NOMO-1 treated with DMSO at 0.1 percent for 48 hours (cell line): ENCODE measurements around the gene OR2G6.
"Not testable (repeated sequence)": the region's sequence is repeated elsewhere in the genome, so short reads cannot be mapped to it uniquely, and the experiment has no call there.

Source experiments
- DNase-seq: peaks from one replicate; lab custom pipeline; 2025; ENCODE audit not compliant: unreplicated experiment; lab: John Stamatoyannopoulos, UW

OR2G6 gene

DNA sequence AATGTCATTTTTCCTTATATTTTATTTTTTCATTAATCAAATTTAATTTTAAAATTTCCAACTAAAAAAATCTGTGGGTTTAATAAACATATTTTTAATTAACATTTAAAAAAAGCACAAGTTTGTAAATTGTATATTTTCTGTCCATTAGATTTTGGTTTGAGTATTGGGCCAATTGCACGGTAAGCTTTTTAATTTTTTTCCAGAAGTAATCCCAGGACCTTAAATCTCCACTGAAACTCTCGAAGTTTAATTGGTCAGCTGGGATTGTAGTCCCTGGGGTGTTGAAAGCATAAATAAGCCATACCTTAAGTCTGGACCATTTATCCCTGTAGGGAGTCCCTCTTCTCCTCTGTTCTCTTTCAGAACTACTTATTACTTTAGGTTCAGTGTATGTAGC lies at the start of gene OR2G6:
Gene OR2G6 (plus strand): TSS at position 301 of the 400 bp plus-strand sequence. CDS start 13,574 bp downstream, outside the sequence.
- DNase-seq: not testable (repeated sequence)

DNA sequence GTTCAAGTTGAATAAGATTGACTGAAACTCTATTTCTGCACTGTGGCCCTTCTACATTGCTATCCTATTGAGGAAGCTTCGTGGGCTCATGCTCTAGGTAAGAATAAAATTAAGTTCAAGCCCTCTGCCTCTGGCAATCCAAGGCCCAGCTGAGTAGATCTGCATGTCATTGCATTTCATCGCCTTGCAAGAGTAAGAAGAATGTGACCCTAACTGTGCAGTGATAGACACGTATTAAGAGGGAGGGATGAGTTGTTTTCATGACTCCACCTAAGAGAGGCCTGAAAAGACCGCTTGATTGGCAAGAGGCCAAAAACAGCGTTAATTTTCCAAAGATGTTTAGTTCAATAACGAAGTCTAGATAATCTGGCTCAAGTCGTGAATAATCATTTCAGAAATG lies 48.8 kb upstream of the OR2G6 start:
- DNase-seq: not testable (repeated sequence)

DNA sequence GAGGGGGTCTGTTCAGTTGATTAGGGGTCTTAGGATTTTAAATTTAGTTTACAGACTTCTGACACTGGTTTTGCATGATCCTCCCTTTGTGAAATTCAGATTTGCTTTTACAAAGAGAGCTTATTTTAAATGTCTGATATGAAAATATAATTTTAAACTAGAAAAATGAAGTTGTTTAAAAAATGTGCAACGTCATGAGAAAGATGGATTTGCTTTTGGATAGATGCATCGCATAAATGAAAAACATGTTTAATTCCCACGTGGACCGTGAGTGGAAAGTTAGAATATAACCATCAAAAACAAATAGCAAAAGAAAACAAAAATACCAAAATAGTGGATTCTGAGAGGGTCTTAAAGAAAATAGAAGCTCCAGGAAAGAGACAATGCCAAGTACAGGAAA lies 36.7 kb upstream of the OR2G6 start:
- DNase-seq: no peak

DNA sequence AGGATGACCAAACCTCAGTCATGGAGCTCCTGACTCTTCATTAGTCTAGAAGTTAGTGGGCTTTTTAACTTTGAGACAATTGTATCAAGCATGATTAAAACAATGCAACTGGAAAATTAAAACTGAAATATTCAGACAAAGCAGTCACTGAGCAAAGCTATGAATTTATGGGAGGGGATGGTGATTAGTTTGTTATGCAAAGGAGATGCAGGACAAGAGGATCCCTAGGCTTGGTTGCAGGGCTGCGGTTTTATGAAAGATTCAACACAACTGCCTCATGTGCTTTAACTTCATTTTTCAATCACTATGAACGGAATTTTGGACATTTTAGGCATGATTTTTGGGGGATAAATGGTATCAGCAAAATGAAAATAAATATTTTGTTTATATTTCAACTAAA lies 35.8 kb upstream of the OR2G6 start:
- DNase-seq: not testable (repeated sequence)

DNA sequence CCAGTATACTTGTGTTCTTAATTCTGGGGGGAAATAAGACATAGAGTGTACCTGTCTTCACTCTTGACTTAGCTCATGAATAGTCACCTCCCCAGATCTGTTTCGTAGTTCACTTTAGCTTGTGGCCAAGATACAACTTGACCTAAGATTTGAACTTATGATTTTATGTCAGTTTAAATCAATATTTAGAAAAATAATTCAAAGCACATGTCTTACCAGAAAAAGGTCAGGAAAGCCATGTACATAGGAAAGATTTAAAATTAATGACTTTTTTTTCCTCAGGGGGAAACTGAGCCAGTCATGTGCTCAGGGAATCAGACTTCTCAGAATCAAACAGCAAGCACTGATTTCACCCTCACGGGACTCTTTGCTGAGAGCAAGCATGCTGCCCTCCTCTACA lies 34.8 kb upstream of the OR2G6 start, which contains the start of gene OR2T3:
Gene OR2T3 (plus strand): TSS at position 301 of the 400 bp plus-strand sequence. CDS start 0 bp downstream, at position 301.
- DNase-seq: not testable (repeated sequence)

DNA sequence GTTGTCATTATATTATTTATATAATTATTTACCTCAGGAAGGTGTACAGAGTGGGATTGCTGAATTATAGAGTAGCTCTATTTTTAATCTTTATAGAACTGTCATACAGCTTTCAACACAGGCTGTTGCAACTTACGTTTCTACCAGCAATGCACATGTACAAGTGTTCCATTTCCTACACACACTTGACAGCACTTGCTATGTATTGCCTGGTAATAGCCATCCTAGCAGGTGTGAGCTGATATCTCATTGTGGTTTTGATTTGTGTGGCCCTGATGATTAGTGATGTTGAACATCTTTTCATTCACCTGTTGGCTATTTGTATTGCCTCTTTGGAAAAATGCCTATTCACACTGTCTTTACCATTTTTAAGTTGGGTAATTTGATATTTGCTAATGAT lies 32.2 kb upstream of the OR2G6 start:
- not testable (repeated sequence) for DNase-seq

DNA sequence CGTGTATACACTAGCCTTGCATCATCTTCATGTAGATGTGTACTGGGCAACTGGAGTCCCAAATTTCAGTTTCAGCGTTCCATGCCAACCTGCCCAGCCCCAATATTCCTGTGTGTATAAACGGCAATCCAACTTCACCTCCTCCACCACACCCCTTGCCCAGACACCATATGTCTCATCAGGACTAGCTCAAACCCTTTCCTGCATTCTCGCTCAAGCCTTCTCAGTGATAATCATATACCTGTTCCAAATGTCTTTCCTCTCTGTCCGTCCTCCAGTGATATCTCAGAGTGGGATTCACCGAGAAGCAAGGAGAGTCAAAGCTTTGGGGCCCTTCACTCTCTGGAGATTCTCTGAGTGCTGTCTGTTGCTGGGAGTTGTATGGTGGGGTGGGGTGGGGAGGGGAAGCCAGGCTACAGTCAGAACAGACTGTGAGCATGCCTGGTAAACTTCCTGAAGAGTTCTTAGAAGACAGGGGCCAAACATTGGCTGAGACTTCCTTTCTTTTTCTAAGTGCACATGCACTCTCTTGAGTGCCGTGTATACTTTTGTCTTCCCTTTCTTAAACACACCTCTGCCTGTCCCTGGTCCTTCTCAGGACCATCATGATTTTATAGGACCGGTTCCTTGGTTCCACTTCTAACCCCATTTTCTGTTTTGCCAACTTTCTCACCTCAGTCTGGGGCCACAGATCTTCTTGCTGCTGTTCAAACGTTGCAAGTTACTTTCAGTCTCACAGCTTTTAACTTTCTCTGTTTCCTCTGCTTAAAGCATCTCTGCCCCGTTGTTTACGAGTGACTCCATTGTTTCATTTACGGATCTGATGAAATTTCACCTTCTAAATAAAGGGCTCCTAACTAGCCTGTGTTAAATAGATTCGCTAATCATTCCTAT lies 25.9 kb upstream of the OR2G6 start:
- not testable (repeated sequence) for DNase-seq

DNA sequence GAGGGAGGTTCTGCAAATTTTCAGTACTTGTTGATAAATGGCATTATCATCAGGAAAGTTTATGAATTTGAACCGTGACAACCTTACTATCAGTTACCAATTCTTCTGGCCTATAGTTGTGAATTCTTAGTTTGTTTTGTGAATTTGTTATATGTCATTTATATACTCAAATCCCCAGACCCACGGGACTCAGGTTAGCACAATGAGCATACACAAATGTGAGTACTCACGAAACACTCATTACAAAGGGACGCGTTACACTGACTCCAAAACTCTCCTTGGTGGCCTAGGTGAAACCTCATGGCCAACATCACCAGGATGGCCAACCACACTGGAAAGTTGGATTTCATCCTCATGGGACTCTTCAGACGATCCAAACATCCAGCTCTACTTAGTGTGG lies 19.6 kb upstream of the OR2G6 start, which contains the start of gene OR2T5:
Gene OR2T5 (plus strand): TSS at position 301 of the 400 bp plus-strand sequence. CDS start 0 bp downstream, at position 301.
- DNase-seq: not testable (repeated sequence)

DNA sequence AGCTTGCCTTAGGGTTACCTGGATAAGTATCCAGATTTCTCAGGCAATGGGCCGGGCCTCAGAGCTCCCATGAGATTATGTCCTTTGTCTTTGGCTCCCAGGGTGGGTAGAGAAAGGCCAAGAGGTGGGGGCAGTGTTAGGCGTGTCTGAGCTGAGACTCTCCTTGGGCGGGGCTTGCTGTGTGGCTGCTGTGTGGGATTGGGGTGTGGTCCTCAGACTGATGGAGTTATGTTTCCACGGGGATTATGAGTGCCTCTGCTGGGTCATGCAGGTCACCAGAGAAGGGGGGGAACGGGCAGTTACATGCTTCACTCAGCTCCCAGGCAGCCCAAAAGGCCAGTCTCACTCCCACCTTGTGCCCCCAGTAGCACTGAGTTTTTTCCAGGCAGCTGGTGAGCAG lies 11.2 kb upstream of the OR2G6 start:
- not testable (repeated sequence) for DNase-seq

DNA sequence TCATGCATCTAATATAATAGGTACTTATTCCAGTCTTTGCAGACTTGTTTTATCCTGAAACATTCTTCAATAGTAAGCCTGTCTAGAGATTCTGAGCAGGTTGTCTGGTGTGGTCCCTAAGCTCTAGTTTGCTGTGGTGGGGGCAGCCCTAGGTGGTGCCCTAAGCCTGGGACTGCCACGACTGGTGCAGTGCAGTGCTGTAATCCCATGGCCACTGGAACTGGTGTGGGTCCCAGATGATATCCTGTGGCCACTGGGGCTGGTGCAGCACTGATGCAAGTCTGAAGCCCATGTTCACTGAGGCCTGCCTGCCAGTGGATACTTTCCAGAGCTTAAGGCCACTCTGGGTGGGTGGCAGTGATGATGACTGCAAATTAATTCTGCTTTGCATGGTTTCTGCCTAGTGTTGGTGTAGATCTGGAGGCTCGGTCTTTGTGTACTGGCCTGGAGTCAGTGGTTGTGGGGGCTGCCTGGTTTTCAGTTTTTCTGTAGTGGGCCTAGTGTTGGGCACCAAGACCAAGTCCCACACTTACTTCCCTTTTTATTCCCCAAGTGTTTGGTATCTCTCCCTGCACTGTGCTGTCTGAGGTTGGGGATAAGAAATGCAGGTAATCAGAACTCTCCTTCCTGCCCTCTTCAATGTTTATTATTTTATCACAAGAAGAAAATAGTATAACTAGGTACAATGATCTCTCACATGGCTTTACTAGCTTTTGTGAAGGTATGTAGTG lies 7.4 kb upstream of the OR2G6 start:
- not testable (repeated sequence) for DNase-seq

DNA sequence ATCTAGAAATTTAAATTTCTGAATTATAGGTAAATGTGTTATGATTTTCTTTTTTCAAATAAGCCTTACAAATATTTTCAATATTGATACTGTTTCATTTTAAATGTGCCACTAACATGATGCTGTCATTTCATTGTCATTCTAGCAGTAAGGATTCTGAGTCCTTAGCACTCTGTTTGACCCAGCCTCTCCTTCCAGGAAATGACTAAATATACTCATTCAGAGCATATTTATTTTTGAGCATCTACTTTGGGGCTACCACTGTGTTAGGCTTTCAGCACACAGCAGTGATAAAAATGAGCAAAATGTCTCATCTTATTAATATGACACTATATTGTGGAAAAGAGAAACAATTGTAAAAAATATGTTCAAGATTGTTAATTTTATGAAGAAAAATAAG lies 2.3 kb downstream of the OR2G6 start:
- DNase-seq: not testable (repeated sequence)

DNA sequence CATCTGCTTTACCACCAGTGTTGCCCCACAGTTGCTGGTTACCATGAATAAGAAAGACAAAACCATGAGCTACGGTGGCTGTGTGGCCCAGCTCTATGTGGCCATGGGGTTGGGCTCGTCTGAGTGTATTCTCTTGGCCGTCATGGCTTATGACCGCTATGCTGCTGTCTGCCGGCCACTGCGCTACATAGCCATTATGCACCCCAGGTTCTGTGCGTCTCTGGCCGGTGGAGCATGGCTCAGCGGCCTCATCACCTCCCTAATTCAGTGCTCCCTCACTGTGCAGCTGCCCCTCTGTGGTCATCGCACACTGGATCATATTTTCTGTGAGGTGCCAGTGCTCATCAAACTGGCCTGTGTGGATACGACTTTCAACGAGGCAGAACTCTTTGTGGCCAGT lies 14.0 kb downstream of the OR2G6 start:
- no peak for DNase-seq

DNA sequence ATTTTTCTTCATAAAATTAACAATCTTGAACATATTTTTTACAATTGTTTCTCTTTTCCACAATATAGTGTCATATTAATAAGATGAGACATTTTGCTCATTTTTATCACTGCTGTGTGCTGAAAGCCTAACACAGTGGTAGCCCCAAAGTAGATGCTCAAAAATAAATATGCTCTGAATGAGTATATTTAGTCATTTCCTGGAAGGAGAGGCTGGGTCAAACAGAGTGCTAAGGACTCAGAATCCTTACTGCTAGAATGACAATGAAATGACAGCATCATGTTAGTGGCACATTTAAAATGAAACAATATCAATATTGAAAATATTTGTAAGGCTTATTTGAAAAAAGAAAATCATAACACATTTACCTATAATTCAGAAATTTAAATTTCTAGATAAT lies 29.6 kb downstream of the OR2G6 start:
- not testable (repeated sequence) for DNase-seq

DNA sequence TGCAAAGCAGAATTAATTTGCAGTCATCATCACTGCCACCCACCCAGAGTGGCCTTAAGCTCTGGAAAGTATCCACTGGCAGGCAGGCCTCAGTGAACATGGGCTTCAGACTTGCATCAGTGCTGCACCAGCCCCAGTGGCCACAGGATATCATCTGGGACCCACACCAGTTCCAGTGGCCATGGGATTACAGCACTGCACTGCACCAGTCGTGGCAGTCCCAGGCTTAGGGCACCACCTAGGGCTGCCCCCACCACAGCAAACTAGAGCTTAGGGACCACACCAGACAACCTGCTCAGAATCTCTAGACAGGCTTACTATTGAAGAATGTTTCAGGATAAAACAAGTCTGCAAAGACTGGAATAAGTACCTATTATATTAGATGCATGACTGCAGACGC lies 39.5 kb downstream of the OR2G6 start:
- not testable (repeated sequence) for DNase-seq

DNA sequence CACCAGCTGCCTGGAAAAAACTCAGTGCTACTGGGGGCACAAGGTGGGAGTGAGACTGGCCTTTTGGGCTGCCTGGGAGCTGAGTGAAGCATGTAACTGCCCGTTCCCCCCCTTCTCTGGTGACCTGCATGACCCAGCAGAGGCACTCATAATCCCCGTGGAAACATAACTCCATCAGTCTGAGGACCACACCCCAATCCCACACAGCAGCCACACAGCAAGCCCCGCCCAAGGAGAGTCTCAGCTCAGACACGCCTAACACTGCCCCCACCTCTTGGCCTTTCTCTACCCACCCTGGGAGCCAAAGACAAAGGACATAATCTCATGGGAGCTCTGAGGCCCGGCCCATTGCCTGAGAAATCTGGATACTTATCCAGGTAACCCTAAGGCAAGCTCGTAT lies 43.2 kb downstream of the OR2G6 start:
- not testable (repeated sequence) for DNase-seq

DNA sequence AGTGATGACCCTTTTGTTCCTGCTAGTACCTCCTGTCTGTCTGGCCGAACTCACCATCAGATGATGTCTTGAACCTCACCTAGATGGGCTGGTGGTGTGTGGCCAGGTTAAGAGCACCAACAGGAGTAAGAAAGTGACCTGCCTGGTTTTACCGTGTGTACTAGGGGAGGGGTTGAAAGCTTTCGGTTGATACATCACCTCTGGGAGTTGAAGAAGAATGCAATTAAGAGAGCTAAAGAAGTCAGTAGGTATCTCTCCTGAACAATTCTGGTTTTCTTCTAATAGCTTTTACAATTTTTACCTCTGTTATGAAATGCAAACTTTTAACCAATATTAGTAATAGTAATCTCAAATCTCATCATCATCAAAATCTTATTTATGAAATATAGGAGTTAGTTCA lies 54.8 kb downstream of the OR2G6 start, which contains the start of gene OR2T29:
Gene OR2T29 (minus strand): TSS at position 101 of the 400 bp plus-strand sequence. CDS start 3,281 bp downstream, outside the sequence.
- DNase-seq: not testable (repeated sequence)

DNA sequence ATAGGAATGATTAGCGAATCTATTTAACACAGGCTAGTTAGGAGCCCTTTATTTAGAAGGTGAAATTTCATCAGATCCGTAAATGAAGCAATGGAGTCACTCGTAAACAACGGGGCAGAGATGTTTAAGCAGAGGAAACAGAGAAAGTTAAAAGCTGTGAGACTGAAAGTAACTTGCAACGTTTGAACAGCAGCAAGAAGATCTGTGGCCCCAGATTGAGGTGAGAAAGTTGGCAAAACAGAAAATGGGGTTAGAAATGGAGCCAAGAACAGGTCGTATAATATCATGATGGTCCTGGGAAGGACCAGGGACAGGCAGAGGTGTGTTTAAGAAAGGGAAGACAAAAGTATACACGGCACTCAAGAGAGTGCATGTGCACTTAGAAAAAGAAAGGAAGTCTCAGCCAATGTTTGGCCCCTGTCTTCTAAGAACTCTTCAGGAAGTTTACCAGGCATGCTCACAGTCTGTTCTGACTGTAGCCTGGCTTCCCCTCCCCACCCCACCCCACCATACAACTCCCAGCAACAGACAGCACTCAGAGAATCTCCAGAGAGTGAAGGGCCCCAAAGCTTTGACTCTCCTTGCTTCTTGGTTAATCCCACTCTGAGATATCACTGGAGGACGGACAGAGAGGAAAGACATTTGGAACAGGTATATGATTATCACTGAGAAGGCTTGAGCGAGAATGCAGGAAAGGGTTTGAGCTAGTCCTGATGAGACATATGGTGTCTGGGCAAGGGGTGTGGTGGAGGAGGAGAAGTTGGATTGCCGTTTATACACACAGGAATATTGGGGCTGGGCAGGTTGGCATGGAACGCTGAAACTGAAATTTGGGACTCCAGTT lies 57.9 kb downstream of the OR2G6 start:
- DNase-seq: not testable (repeated sequence)

DNA sequence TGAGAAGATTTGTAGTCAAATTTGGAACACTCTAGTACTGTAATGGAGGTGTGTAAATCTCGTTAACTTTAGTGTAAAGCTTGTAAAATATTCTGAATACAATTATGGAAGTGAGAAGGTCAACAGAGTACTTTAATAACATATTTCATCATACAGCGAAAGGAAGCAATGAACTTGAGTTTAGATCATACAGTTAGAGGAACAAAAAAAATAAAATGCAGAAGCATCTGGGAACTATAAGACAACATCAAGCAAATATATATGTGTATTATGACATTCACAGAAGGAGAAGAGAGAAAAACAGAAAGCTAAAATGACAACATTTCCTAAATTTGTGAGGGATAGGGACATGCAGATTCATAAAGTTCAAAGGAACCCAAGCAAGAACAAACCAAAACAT lies 61.2 kb downstream of the OR2G6 start:
- DNase-seq: peak; percentile 66

DNA sequence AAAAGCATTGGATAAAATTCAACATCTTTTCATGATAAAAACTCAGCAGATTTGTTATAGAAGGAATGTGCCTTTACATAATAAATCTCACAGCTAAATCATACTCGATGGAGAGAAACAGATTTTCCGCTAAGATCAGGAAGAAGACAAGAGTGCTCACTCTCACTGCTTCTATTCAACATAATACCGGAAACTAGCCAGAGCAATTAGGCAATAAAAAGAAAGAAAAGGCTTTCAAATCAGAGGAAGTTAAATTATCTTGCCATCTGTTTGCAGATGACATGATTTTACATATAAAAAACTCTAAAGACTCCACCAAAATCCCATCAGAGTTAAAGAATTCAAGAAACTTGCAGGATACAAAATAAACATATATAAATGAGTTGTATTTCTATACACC lies 62.9 kb downstream of the OR2G6 start:
- peak; percentile 47 for DNase-seq

DNA sequence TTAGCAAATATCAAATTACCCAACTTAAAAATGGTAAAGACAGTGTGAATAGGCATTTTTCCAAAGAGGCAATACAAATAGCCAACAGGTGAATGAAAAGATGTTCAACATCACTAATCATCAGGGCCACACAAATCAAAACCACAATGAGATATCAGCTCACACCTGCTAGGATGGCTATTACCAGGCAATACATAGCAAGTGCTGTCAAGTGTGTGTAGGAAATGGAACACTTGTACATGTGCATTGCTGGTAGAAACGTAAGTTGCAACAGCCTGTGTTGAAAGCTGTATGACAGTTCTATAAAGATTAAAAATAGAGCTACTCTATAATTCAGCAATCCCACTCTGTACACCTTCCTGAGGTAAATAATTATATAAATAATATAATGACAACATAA lies 64.2 kb downstream of the OR2G6 start:
- not testable (repeated sequence) for DNase-seq

DNA sequence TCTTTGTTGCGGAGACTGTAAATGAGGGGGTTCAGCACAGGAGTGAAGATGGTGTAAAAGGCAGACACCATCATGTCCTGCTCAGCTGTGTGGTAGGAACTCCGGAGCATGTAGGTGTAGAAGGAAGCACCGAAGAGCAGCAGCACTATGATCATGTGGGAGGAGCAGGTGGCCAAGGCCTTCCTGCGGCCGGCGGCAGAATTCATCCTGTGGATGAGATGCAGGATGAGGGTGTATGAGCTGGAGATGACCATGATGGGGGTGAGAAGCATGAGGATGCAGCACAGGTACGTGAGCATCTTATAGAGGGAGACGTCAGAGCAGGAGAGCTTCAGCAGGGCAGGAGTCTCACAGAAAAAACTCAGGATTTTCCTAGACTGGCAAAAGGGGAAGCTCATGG lies 66.0 kb downstream of the OR2G6 start:
- not testable (repeated sequence) for DNase-seq
